ENCODE data around the gene CLCN2.
A peak's percentile ranks its signal among the peaks of the same experiment; 100 is the strongest.

Gene CLCN2

DNA sequence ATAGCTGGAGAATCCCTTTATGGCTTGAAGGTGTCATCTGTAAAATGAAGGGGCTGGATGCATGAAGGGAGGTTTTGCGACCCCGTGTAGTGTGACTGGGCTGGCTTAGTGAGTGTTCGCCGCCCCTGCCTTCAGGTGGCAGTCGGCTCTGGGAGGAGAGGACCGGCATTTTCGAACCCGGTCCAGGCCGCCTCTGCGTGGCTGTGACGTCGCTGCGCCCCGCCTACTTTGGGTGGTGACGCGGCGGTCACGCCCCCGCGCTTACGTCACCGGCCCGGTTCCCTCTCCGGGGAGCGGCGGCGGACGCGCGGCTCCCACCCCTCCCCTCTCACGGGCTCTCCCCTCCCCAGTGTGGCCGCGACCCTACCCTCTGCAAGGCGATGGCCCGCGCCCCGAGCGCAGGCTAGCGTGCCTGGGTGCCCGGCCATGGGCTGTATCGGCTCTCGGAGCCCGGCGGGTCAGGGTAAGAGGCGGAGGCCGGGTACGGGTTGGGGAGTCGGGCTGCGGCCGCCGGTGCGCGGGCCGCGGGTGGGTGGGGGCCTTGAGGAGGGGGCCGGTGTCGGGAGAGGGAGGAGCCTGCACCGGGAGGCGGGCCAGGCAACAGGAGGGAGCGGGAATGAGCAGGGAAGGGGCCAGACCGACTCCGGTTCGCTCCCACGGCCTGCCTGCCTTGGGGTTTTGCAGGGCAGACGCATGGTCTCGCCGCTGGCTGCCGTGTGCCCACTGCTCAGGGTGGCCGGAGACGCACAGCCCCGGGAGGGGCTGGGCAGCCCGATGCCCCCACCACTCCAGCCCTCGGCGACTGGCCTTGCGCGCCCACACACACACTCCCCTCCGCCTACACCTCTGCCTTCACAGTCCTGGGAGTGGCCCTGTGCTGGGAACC is 25.5 kb downstream of the CLCN2 start:
- TF ChIP-seq, protein P1, sequence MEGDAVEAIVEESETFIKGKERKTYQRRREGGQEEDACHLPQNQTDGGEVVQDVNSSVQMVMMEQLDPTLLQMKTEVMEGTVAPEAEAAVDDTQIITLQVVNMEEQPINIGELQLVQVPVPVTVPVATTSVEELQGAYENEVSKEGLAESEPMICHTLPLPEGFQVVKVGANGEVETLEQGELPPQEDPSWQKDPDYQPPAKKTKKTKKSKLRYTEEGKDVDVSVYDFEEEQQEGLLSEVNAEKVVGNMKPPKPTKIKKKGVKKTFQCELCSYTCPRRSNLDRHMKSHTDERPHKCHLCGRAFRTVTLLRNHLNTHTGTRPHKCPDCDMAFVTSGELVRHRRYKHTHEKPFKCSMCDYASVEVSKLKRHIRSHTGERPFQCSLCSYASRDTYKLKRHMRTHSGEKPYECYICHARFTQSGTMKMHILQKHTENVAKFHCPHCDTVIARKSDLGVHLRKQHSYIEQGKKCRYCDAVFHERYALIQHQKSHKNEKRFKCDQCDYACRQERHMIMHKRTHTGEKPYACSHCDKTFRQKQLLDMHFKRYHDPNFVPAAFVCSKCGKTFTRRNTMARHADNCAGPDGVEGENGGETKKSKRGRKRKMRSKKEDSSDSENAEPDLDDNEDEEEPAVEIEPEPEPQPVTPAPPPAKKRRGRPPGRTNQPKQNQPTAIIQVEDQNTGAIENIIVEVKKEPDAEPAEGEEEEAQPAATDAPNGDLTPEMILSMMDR (IDR thresholded peaks at IDR 0.05; ENCODE audit: insufficient read depth, missing control alignments), result no peak
- DNase-seq (ENCODE audit: insufficient read length, low spot score) (peak; percentile 70), FAIRE-seq (no peak)

DNA sequence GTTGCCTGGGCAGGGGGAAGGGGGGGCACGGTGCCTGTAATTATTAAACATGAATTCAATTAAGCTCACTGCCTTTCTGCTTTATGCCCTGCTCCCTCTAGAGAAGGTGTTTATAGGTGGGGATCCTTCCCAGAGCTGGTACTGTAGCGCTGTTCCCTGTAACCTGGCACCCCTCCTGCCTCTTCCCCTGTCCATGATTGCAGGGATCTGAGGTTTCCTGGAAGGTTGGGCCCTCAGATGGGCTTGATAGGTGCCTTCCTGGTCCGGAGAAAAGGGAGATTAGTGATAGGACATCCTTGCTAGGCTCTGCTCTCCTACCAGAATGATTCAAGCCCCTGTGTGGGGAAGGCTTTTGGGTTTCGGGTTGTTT is 26.1 kb downstream of the CLCN2 start:
- DNase-seq (ENCODE audit: insufficient read length, low spot score) (no peak), FAIRE-seq (no peak)
- TF ChIP-seq, protein P1 (IDR thresholded peaks at IDR 0.05; ENCODE audit: insufficient read depth, missing control alignments), result no peak

DNA sequence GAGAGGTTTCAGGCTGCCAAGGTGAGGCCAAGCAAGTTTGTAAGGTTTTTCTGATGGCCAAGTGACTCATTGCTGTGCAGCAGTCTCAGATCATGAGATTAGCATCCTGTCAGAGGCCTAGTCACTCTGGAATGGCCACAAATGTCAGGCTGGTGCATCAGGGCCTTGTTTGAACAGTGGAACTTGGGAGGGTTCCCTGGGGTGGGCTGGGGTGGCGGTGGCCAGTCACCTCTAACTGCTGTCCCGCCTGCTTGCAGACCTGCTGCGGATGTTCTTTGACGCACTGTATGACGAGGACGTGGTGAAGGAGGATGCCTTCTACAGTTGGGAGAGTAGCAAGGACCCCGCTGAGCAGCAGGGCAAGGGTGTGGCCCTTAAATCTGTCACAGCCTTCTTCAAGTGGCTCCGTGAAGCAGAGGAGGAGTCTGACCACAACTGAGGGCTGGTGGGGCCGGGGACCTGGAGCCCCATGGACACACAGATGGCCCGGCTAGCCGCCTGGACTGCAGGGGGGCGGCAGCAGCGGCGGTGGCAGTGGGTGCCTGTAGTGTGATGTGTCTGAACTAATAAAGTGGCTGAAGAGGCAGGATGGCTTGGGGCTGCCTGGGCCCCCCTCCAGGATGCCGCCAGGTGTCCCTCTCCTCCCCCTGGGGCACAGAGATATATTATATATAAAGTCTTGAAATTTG is 26.8 kb downstream of the CLCN2 start:
- no peak for DNase-seq (ENCODE audit: insufficient read length, low spot score)
- TF ChIP-seq, protein P1 (IDR thresholded peaks at IDR 0.05; ENCODE audit: insufficient read depth, missing control alignments), result no peak
- FAIRE-seq, result no peak

DNA sequence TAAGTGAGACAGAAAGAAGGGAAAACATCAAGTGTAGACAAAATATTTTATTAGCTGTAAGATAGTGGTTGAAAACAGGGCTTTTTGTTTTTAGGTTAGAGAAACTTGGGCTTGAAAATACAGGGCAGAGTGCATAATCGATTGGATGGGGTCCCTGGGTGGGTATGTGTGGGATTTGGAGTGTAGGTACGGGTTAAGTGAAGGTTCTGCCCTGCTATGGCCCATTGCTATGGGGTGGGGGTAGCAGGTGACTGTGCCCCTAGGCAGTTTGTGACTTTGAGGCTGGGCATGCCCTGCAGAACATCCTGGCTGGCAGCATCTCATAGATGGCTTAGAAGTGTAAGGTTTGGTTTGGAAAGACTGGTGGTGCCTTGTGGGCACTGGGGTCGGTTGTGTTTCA is 27.7 kb downstream of the CLCN2 start:
- no peak for DNase-seq (ENCODE audit: insufficient read length, low spot score)
- FAIRE-seq, result no peak
- TF ChIP-seq, protein P1 (IDR thresholded peaks at IDR 0.05; ENCODE audit: insufficient read depth, missing control alignments), result no peak

DNA sequence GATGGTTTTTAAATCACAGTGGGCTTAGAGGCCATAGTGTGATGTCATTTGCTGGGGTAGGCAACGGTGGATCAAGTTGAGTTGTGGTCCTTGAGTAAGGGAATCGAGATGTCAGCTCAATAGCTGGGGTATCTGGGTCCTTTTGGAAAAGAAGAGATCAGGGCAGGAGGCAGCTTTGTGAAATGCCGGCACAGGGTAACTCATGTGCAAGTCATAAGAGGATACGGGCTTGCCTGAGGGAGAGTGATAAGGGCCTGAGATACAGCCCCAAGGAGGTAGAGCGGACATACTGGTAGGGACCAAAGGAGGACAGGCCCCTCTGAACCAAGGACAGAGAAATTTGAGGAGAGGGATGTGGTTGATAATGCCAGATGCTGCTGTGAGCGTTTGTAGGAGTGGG is 28.2 kb downstream of the CLCN2 start:
- FAIRE-seq (no peak), DNase-seq (ENCODE audit: insufficient read length, low spot score) (no peak)
- TF ChIP-seq, protein P1 (IDR thresholded peaks at IDR 0.05; ENCODE audit: insufficient read depth, missing control alignments), result no peak

DNA sequence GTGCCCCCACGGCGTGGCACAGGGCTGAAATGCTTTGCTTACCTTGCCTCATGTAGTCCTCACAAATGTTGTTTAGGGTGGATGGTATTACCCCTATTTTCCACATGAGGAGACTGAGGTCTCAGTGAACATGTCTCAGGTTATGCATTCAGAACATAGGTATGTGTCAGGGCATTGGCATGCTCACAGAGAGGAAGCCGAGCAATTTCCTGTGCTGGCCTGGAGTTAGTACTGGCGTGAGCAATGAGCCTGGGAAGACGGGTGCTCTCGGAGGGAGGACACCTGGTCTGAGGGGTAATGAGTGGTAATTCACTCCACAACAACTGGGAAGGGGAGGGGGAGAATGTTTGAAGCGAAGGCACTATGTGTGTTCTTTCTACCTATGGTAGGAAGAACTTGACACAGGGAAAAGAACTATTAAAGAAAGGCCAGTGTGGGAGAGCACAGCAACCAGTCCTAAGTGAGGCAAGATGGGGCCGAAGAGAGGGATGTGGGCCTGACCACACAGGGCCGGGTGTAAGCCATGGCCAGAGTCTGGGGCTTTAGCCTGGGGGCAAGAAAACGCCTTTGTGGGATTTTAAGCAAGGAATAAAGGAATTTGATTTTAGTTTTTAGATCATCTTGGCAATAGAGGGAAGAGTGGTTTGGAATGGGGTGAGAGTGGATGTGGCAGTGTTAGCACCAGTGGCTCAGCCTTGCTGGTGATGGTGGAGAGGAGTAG is 28.9 kb downstream of the CLCN2 start:
- FAIRE-seq (no peak), DNase-seq (ENCODE audit: insufficient read length, low spot score) (no peak)
- TF ChIP-seq, protein P1 (IDR thresholded peaks at IDR 0.05; ENCODE audit: insufficient read depth, missing control alignments), result no peak

Measured in D721Med (cell line).